SU-DHL-6 (cell line): ENCODE data around the gene KNCN.

Experiments
- H2AFZ ChIP-seq: fragments of 200-600 bp; sonication (generic); 2 replicates; pipeline ENCODE4 v1.6.1; 2014; ENCODE audit warnings: low read depth, mild to moderate bottlenecking, moderate library complexity, mixed read lengths, antibody characterized with exemption, low read length; ENCODE audit not compliant: severe bottlenecking
- H3F3A ChIP-seq: fragments of 200-600 bp; shearing (Covaris generic); 2 replicates; pipeline ENCODE4 v1.6.0; 2016; ENCODE audit warnings: antibody characterized with exemption, mild to moderate bottlenecking; ENCODE audit not compliant: insufficient read depth
- H3K27ac ChIP-seq: fragments of 200-600 bp; sonication (generic); 2 replicates; pipeline ENCODE4 v1.5.1; 2016; ENCODE audit warnings: low read depth, mild to moderate bottlenecking, low read length, moderate library complexity, mixed read lengths
- H3K27me3 ChIP-seq: fragments of 200-600 bp; sonication (generic), shearing (Covaris generic); 2 replicates; pipeline ENCODE4 v1.6.0; 2014; ENCODE audit warnings: mild to moderate bottlenecking, low read length
- H3K36me3 ChIP-seq: fragments of 200-600 bp; sonication (generic); 2 replicates; pipeline ENCODE4 v1.6.1; 2014; ENCODE audit warnings: mild to moderate bottlenecking, low read length, mixed read lengths
- H3K4me2 ChIP-seq: fragments of 300-600, 200-600 bp; shearing (Covaris generic), sonication (generic); 2 replicates; pipeline ENCODE4 v1.6.0; 2014; ENCODE audit warnings: low read length, low read depth, mild to moderate bottlenecking; ENCODE audit not compliant: poor library complexity, severe bottlenecking
- H3K4me3 ChIP-seq: fragments of 200-600 bp; sonication (generic); 2 replicates; pipeline ENCODE4 v1.5.1; 2014; ENCODE audit warnings: antibody characterized with exemption, low read length, mild to moderate bottlenecking, mixed read lengths; ENCODE audit not compliant: insufficient read depth, poor library complexity, severe bottlenecking
- H3K79me2 ChIP-seq: fragments of 200-600 bp; sonication (generic); 2 replicates; pipeline ENCODE4 v1.6.1; 2014; ENCODE audit warnings: mild to moderate bottlenecking, low read length, moderate library complexity; ENCODE audit not compliant: insufficient read depth
- H3K9ac ChIP-seq: fragments of 200-600 bp; sonication (generic); 2 replicates; pipeline ENCODE4 v1.7.0; 2014; ENCODE audit warnings: mild to moderate bottlenecking, low read length
- H3K9me2 ChIP-seq: fragments of 200-600 bp; sonication (generic); replicated peaks from 2 replicates; pipeline ENCODE4 v1.6.1; 2014; ENCODE audit warnings: low read length; ENCODE audit not compliant: insufficient read depth
- H3K9me3 ChIP-seq: fragments of 200-600 bp; sonication (generic); 2 replicates; pipeline ENCODE4 v1.6.1; 2014; ENCODE audit warnings: low read length, mixed read lengths; ENCODE audit not compliant: insufficient read depth
- H4K20me1 ChIP-seq: fragments of 200-600 bp; sonication (generic); 2 replicates; pipeline ENCODE4 v1.6.1; 2014; ENCODE audit warnings: low read depth, mild to moderate bottlenecking, antibody characterized with exemption, low read length, moderate library complexity, mixed read lengths
- CTCF ChIP-seq: fragments of 200-600 bp; sonication (generic); IDR thresholded peaks from one replicate; pipeline ENCODE4 v1.5.1; 2017; ENCODE audit warnings: antibody characterized with exemption, mild to moderate bottlenecking, low read length, moderate library complexity; ENCODE audit not compliant: insufficient read depth, poor library complexity, severe bottlenecking
- EZH2phosphoT487 ChIP-seq: fragments of 200-600 bp; sonication (generic), shearing (Covaris generic); conservative IDR thresholded peaks from 2 replicates; pipeline ENCODE4 v1.6.1; 2018; ENCODE audit warnings: mild to moderate bottlenecking, antibody characterized with exemption, low read length, moderate library complexity, mixed read lengths

KNCN gene

GRCh38 chr1:46532498-46533178 is 18.8 kb downstream of the KNCN start:
- Histone ChIP-seq H3K4me2 (peak overlapping the region; percentile 17), H3K4me3 (no peak overlapping the region), H3K9ac (no peak overlapping the region), H2AFZ (no peak overlapping the region), H3K79me2 (no peaks in the 10 kb centered on the region), H4K20me1 (no peaks in the 10 kb centered on the region), H3F3A (no peaks in the 10 kb centered on the region), H3K9me3 (no peaks in the 10 kb centered on the region), H3K27me3 (no peaks in the 10 kb centered on the region), H3K36me3 (no peaks in the 10 kb centered on the region), H3K9me2 (no peaks in the 10 kb centered on the region), H3K27ac (no peak overlapping the region)
- TF ChIP-seq EZH2phosphoT487, result no peak
- TF ChIP-seq CTCF, result peak; percentile 70

- no peaks in the 10 kb centered on the region for H3K36me3 ChIP-seq
- H3K4me3 ChIP-seq, result no peak overlapping the region
- H2AFZ ChIP-seq, result no peak overlapping the region
- no peaks in the 10 kb centered on the region for H3K79me2 ChIP-seq
- TF ChIP-seq EZH2phosphoT487 (no peak), CTCF (no peak)
- no peaks in the 10 kb centered on the region for H3K9me3 ChIP-seq
- H3K27ac ChIP-seq, result no peak overlapping the region
- no peaks in the 10 kb centered on the region for H3K27me3 ChIP-seq
- no peak overlapping the region for H3K4me2 ChIP-seq
- H4K20me1 ChIP-seq, result no peaks in the 10 kb centered on the region
- no peak overlapping the region for H3K9ac ChIP-seq
- H3K9me2 ChIP-seq, result no peaks in the 10 kb centered on the region
- no peaks in the 10 kb centered on the region for H3F3A ChIP-seq
Measured at GRCh38 chr1:46532095-46532494, 19.4 kb downstream of the KNCN start.

GRCh38 chr1:46530791-46531409 is 20.5 kb downstream of the KNCN start:
- Histone ChIP-seq H4K20me1 (no peaks in the 10 kb centered on the region), H2AFZ (no peak overlapping the region), H3F3A (no peaks in the 10 kb centered on the region), H3K4me3 (no peak overlapping the region), H3K36me3 (no peaks in the 10 kb centered on the region), H3K9ac (no peak overlapping the region), H3K9me2 (no peaks in the 10 kb centered on the region), H3K79me2 (no peaks in the 10 kb centered on the region), H3K9me3 (no peaks in the 10 kb centered on the region), H3K27ac (no peak overlapping the region), H3K27me3 (no peaks in the 10 kb centered on the region), H3K4me2 (no peak overlapping the region)
- no peak for TF ChIP-seq CTCF
- no peak for TF ChIP-seq EZH2phosphoT487
